ENCODE data around the gene PHKA1.

Gene PHKA1

GRCh38 chrX:72713130-72713529 is 976 bp downstream of the PHKA1 start:
- Histone ChIP-seq H3K4me3 (ENCODE audit: low read depth in 1 of 2, low read length in 2 of 2) (peak overlapping the region in 1 of 2 donors; percentile 62), H3K27ac (ENCODE audit: low read depth, low read length) (no peak overlapping the region), H3K9me3 (ENCODE audit: control insufficient read depth in 1 of 2, low read length in 2 of 2) (no peaks in the 10 kb centered on the region), H3K27me3 (ENCODE audit: control insufficient read depth in 1 of 2, insufficient read depth in 2 of 2, low read length in 2 of 2) (no peaks in the 10 kb centered on the region), H3K9ac (ENCODE audit: low read depth in 1 of 2, low read length in 2 of 2) (no peak overlapping the region), H3K36me3 (ENCODE audit: control insufficient read depth in 1 of 2, insufficient read depth in 2 of 2, low read length in 2 of 2) (no peaks in the 10 kb centered on the region), H3K4me1 (ENCODE audit: control insufficient read depth in 1 of 2, insufficient read depth in 2 of 2, low read length in 2 of 2) (no peaks in the 10 kb centered on the region)

GRCh38 chrX:72712094-72712755 is 1.9 kb downstream of the PHKA1 start:
- Histone ChIP-seq H3K27ac (ENCODE audit: low read depth, low read length) (no peak overlapping the region), H3K27me3 (ENCODE audit: control insufficient read depth in 1 of 2, insufficient read depth in 2 of 2, low read length in 2 of 2) (no peaks in the 10 kb centered on the region), H3K4me1 (ENCODE audit: control insufficient read depth in 1 of 2, insufficient read depth in 2 of 2, low read length in 2 of 2) (no peaks in the 10 kb centered on the region), H3K4me3 (ENCODE audit: low read depth in 1 of 2, low read length in 2 of 2) (no peak overlapping the region), H3K9me3 (ENCODE audit: control insufficient read depth in 1 of 2, low read length in 2 of 2) (no peaks in the 10 kb centered on the region), H3K9ac (ENCODE audit: low read depth in 1 of 2, low read length in 2 of 2) (no peak overlapping the region), H3K36me3 (ENCODE audit: control insufficient read depth in 1 of 2, insufficient read depth in 2 of 2, low read length in 2 of 2) (no peaks in the 10 kb centered on the region)

- Histone ChIP-seq H3K36me3 (ENCODE audit: control insufficient read depth in 1 of 2, insufficient read depth in 2 of 2, low read length in 2 of 2) (no peaks in the 10 kb centered on the region), H3K4me1 (ENCODE audit: control insufficient read depth in 1 of 2, insufficient read depth in 2 of 2, low read length in 2 of 2) (no peaks in the 10 kb centered on the region), H3K9ac (ENCODE audit: low read depth in 1 of 2, low read length in 2 of 2) (no peak overlapping the region), H3K27me3 (ENCODE audit: control insufficient read depth in 1 of 2, insufficient read depth in 2 of 2, low read length in 2 of 2) (no peaks in the 10 kb centered on the region), H3K9me3 (ENCODE audit: control insufficient read depth in 1 of 2, low read length in 2 of 2) (no peaks in the 10 kb centered on the region), H3K4me3 (ENCODE audit: low read depth in 1 of 2, low read length in 2 of 2) (no peak overlapping the region), H3K27ac (ENCODE audit: low read depth, low read length) (no peak overlapping the region)
Observed at GRCh38 chrX:72705814-72706213, 8.3 kb downstream of the PHKA1 start.

GRCh38 chrX:72705111-72705510 is 9.0 kb downstream of the PHKA1 start:
- Histone ChIP-seq H3K9me3 (ENCODE audit: control insufficient read depth in 1 of 2, low read length in 2 of 2) (no peaks in the 10 kb centered on the region), H3K4me1 (ENCODE audit: control insufficient read depth in 1 of 2, insufficient read depth in 2 of 2, low read length in 2 of 2) (no peaks in the 10 kb centered on the region), H3K36me3 (ENCODE audit: control insufficient read depth in 1 of 2, insufficient read depth in 2 of 2, low read length in 2 of 2) (no peaks in the 10 kb centered on the region), H3K9ac (ENCODE audit: low read depth in 1 of 2, low read length in 2 of 2) (no peak overlapping the region), H3K4me3 (ENCODE audit: low read depth in 1 of 2, low read length in 2 of 2) (no peak overlapping the region), H3K27ac (ENCODE audit: low read depth, low read length) (no peak overlapping the region), H3K27me3 (ENCODE audit: control insufficient read depth in 1 of 2, insufficient read depth in 2 of 2, low read length in 2 of 2) (no peaks in the 10 kb centered on the region)

GRCh38 chrX:72694170-72694569 is 19.9 kb downstream of the PHKA1 start:
- Histone ChIP-seq H3K36me3 (ENCODE audit: control insufficient read depth in 1 of 2, insufficient read depth in 2 of 2, low read length in 2 of 2) (no peaks in the 10 kb centered on the region), H3K9ac (ENCODE audit: low read depth in 1 of 2, low read length in 2 of 2) (no peak overlapping the region), H3K27me3 (ENCODE audit: control insufficient read depth in 1 of 2, insufficient read depth in 2 of 2, low read length in 2 of 2) (no peaks in the 10 kb centered on the region), H3K4me3 (ENCODE audit: low read depth in 1 of 2, low read length in 2 of 2) (no peak overlapping the region), H3K4me1 (ENCODE audit: control insufficient read depth in 1 of 2, insufficient read depth in 2 of 2, low read length in 2 of 2) (no peaks in the 10 kb centered on the region), H3K9me3 (ENCODE audit: control insufficient read depth in 1 of 2, low read length in 2 of 2) (no peaks in the 10 kb centered on the region), H3K27ac (ENCODE audit: low read depth, low read length) (no peak overlapping the region)

GRCh38 chrX:72693477-72693876 is 20.6 kb downstream of the PHKA1 start:
- no peak overlapping the region for H3K4me3 ChIP-seq (ENCODE audit: low read depth in 1 of 2, low read length in 2 of 2)
- H3K36me3 ChIP-seq (ENCODE audit: control insufficient read depth in 1 of 2, insufficient read depth in 2 of 2, low read length in 2 of 2), result no peaks in the 10 kb centered on the region
- H3K27ac ChIP-seq (ENCODE audit: low read depth, low read length), result no peak overlapping the region
- H3K27me3 ChIP-seq (ENCODE audit: control insufficient read depth in 1 of 2, insufficient read depth in 2 of 2, low read length in 2 of 2), result no peaks in the 10 kb centered on the region
- H3K9me3 ChIP-seq (ENCODE audit: control insufficient read depth in 1 of 2, low read length in 2 of 2), result no peaks in the 10 kb centered on the region
- H3K9ac ChIP-seq (ENCODE audit: low read depth in 1 of 2, low read length in 2 of 2), result no peak overlapping the region
- H3K4me1 ChIP-seq (ENCODE audit: control insufficient read depth in 1 of 2, insufficient read depth in 2 of 2, low read length in 2 of 2), result no peaks in the 10 kb centered on the region

GRCh38 chrX:72687396-72687795 is 26.7 kb downstream of the PHKA1 start:
- H3K27me3 ChIP-seq (ENCODE audit: control insufficient read depth in 1 of 2, insufficient read depth in 2 of 2, low read length in 2 of 2), result no peaks in the 10 kb centered on the region
- H3K9me3 ChIP-seq (ENCODE audit: control insufficient read depth in 1 of 2, low read length in 2 of 2), result no peaks in the 10 kb centered on the region
- no peak overlapping the region for H3K9ac ChIP-seq (ENCODE audit: low read depth in 1 of 2, low read length in 2 of 2)
- no peak overlapping the region for H3K27ac ChIP-seq (ENCODE audit: low read depth, low read length)
- no peaks in the 10 kb centered on the region for H3K36me3 ChIP-seq (ENCODE audit: control insufficient read depth in 1 of 2, insufficient read depth in 2 of 2, low read length in 2 of 2)
- H3K4me1 ChIP-seq (ENCODE audit: control insufficient read depth in 1 of 2, insufficient read depth in 2 of 2, low read length in 2 of 2), result no peaks in the 10 kb centered on the region
- H3K4me3 ChIP-seq (ENCODE audit: low read depth in 1 of 2, low read length in 2 of 2), result no peak overlapping the region

- no peak overlapping the region for H3K27ac ChIP-seq (ENCODE audit: low read depth, low read length)
Observed at GRCh38 chrX:72685810-72686456, 28.2 kb downstream of the PHKA1 start.

GRCh38 chrX:72685018-72685417 is 29.1 kb downstream of the PHKA1 start:
- Histone ChIP-seq H3K4me3 (ENCODE audit: low read depth in 1 of 2, low read length in 2 of 2) (no peak overlapping the region), H3K4me1 (ENCODE audit: control insufficient read depth in 1 of 2, insufficient read depth in 2 of 2, low read length in 2 of 2) (no peaks in the 10 kb centered on the region), H3K9me3 (ENCODE audit: control insufficient read depth in 1 of 2, low read length in 2 of 2) (no peaks in the 10 kb centered on the region), H3K9ac (ENCODE audit: low read depth in 1 of 2, low read length in 2 of 2) (no peak overlapping the region), H3K27ac (ENCODE audit: low read depth, low read length) (no peak overlapping the region), H3K36me3 (ENCODE audit: control insufficient read depth in 1 of 2, insufficient read depth in 2 of 2, low read length in 2 of 2) (no peaks in the 10 kb centered on the region), H3K27me3 (ENCODE audit: control insufficient read depth in 1 of 2, insufficient read depth in 2 of 2, low read length in 2 of 2) (no peaks in the 10 kb centered on the region)

More at GRCh38 chrX:72685810-72686456, 28.2 kb downstream of the PHKA1 start:
- H3K27me3 ChIP-seq (ENCODE audit: control insufficient read depth in 1 of 2, insufficient read depth in 2 of 2, low read length in 2 of 2), result no peaks in the 10 kb centered on the region
- no peak overlapping the region for H3K9ac ChIP-seq (ENCODE audit: low read depth in 1 of 2, low read length in 2 of 2)
- no peaks in the 10 kb centered on the region for H3K9me3 ChIP-seq (ENCODE audit: control insufficient read depth in 1 of 2, low read length in 2 of 2)
- no peaks in the 10 kb centered on the region for H3K36me3 ChIP-seq (ENCODE audit: control insufficient read depth in 1 of 2, insufficient read depth in 2 of 2, low read length in 2 of 2)
- H3K4me3 ChIP-seq (ENCODE audit: low read depth in 1 of 2, low read length in 2 of 2), result no peak overlapping the region
- no peaks in the 10 kb centered on the region for H3K4me1 ChIP-seq (ENCODE audit: control insufficient read depth in 1 of 2, insufficient read depth in 2 of 2, low read length in 2 of 2)

- Histone ChIP-seq H3K4me3 (ENCODE audit: low read depth in 1 of 2, low read length in 2 of 2) (no peak overlapping the region), H3K4me1 (ENCODE audit: control insufficient read depth in 1 of 2, insufficient read depth in 2 of 2, low read length in 2 of 2) (no peaks in the 10 kb centered on the region)
Observed at GRCh38 chrX:72683631-72684030, 30.5 kb downstream of the PHKA1 start.

More at GRCh38 chrX:72683631-72684030, 30.5 kb downstream of the PHKA1 start:
- no peaks in the 10 kb centered on the region for H3K9me3 ChIP-seq (ENCODE audit: control insufficient read depth in 1 of 2, low read length in 2 of 2)
- H3K9ac ChIP-seq (ENCODE audit: low read depth in 1 of 2, low read length in 2 of 2), result no peak overlapping the region
- no peaks in the 10 kb centered on the region for H3K27me3 ChIP-seq (ENCODE audit: control insufficient read depth in 1 of 2, insufficient read depth in 2 of 2, low read length in 2 of 2)
- no peak overlapping the region for H3K27ac ChIP-seq (ENCODE audit: low read depth, low read length)
- no peaks in the 10 kb centered on the region for H3K36me3 ChIP-seq (ENCODE audit: control insufficient read depth in 1 of 2, insufficient read depth in 2 of 2, low read length in 2 of 2)
